Measurements from ENCODE around the gene TRIM33. TPM values are rescaled to one million over a fixed set of nuclear protein-coding genes. Genes with fewer than 3 reads are reported as not detected.

The TRIM33 gene
- total and polyA plus RNA-seq, 2 of the 13 experiments (the other 11 are each of a cell fraction or from before 2014, with no cell fraction given), result 35.5 to 42.2 TPM

- TF ChIP-seq GPBP1L1 (CRISPR knock-in tag; IDR thresholded peaks at IDR 0.05) (no peak), SNRNP70 (IDR thresholded peaks at IDR 0.05; ENCODE audit: low read depth, low read length) (no peak), ZNF567 (CRISPR knock-in tag; IDR thresholded peaks at IDR 0.05; ENCODE audit: borderline replicate concordance) (no peak), MAX (IDR thresholded peaks at IDR 0.05) (peak; percentile 22; the same call in 1 of the 2 replicates), HNF4A (CRISPR knock-in tag; IDR thresholded peaks at IDR 0.05) (peak; percentile 73), ZBTB26 (CRISPR knock-in tag; IDR thresholded peaks at IDR 0.05; ENCODE audit: borderline replicate concordance) (peak; percentile 60; the same call in 1 of the 2 replicates), SIX4 (CRISPR knock-in tag; IDR thresholded peaks at IDR 0.05) (no peak), ZNF281 (CRISPR knock-in tag; IDR thresholded peaks at IDR 0.05; ENCODE audit: borderline replicate concordance) (no peak), ZNF331 (CRISPR knock-in tag; IDR thresholded peaks at IDR 0.05) (peak; percentile 45; the same call in 1 of the 2 replicates), ZFP90 (CRISPR knock-in tag; IDR thresholded peaks at IDR 0.05; ENCODE audit: borderline replicate concordance) (0 out of 2 replicates have a peak, but pooled peaks have one; percentile 26), FOXC1 (CRISPR knock-in tag; IDR thresholded peaks at IDR 0.05; ENCODE audit: borderline replicate concordance) (no peak), YEATS4 (CRISPR knock-in tag; IDR thresholded peaks at IDR 0.05; ENCODE audit: borderline replicate concordance) (0 out of 2 replicates have a peak, but pooled peaks have one; percentile 40), AHDC1 (CRISPR knock-in tag; IDR thresholded peaks at IDR 0.05; ENCODE audit: borderline replicate concordance) (peak; percentile 73; the same call in 1 of the 2 replicates), JDP2 (CRISPR knock-in tag; IDR thresholded peaks at IDR 0.05; ENCODE audit: borderline replicate concordance) (no peak), ATF2 (CRISPR knock-in tag; IDR thresholded peaks at IDR 0.05) (0 out of 2 replicates have a peak, but pooled peaks have one; percentile 36), ZNF572 (CRISPR knock-in tag; IDR thresholded peaks at IDR 0.05) (no peak)
Observed at GRCh38 chr1:114453361-114453784, 57.6 kb downstream of the TRIM33 start (continued).
